ENCODE measurements around the gene RSBN1L.

The RSBN1L gene

GRCh38 chr7:77738871-77739270 is 42.6 kb downstream of the RSBN1L start:
- DNase-seq (ENCODE audit: low read depth), result peak; percentile 65
- no peak overlapping the region for H3K4me3 ChIP-seq (ENCODE audit: low read depth, low read length)
- no peak for TF ChIP-seq CTCF (conservative IDR thresholded peaks at IDR 0.05; ENCODE audit: low read depth, low read length)

- no peak for TF ChIP-seq CTCF (conservative IDR thresholded peaks at IDR 0.05; ENCODE audit: low read depth, low read length)
- DNase-seq (ENCODE audit: low read depth), result no peak
- no peak overlapping the region for H3K4me3 ChIP-seq (ENCODE audit: low read depth, low read length)
Measured at GRCh38 chr7:77740257-77740656, 44.0 kb downstream of the RSBN1L start.

- TF ChIP-seq CTCF (conservative IDR thresholded peaks at IDR 0.05; ENCODE audit: low read depth, low read length), result no peak
- no peak for DNase-seq (ENCODE audit: low read depth)
Measured at GRCh38 chr7:77743518-77743917, 47.3 kb downstream of the RSBN1L start.

GRCh38 chr7:77745746-77746145 is 49.5 kb downstream of the RSBN1L start:
- DNase-seq (ENCODE audit: low read depth), result no peak
- no peak overlapping the region for H3K4me3 ChIP-seq (ENCODE audit: low read depth, low read length)
- no peak for TF ChIP-seq CTCF (conservative IDR thresholded peaks at IDR 0.05; ENCODE audit: low read depth, low read length)

More at GRCh38 chr7:77743518-77743917, 47.3 kb downstream of the RSBN1L start:
- no peak overlapping the region for H3K4me3 ChIP-seq (ENCODE audit: low read depth, low read length)

DNA sequence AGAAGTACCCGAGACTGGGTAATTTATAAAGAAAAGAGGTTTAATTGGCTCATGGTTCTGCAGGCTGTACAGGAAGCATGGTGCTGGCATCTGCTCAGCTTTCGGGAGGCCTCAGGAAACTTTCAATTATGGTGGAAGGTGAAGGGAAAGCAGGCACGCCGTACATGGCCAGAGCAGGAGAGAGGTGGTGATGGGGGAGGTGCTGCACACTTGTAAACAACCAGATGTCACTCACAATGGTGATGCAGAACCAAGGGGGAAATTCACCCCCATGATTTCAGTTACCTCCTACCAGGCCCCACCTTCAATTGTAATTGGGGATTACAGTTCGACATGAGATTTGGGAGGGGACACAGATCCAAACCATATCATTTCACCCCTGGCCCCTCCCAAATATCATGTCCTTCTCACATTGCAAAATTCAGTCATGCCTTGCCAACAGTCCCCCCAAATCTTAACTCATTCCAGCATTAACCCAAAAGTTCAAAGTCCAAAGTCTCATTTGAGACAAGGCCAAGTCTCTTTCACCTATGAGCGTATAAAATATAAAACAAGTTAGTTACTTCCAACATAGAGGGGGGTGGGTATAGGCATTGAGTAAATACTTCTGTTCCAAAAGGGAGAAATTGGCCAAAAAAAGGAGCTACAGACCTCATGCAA is 50.0 kb downstream of the RSBN1L start:
- no peak for DNase-seq (ENCODE audit: low read depth)
- TF ChIP-seq CTCF (conservative IDR thresholded peaks at IDR 0.05; ENCODE audit: low read depth, low read length), result no peak
- no peak overlapping the region for H3K4me3 ChIP-seq (ENCODE audit: low read depth, low read length)

GRCh38 chr7:77746824-77747165 is 50.5 kb downstream of the RSBN1L start:
- TF ChIP-seq CTCF (conservative IDR thresholded peaks at IDR 0.05; ENCODE audit: low read depth, low read length), result no peak
- DNase-seq (ENCODE audit: low read depth), result no peak
- no peak overlapping the region for H3K4me3 ChIP-seq (ENCODE audit: low read depth, low read length)

- no peak for DNase-seq (ENCODE audit: low read depth)
- TF ChIP-seq CTCF (conservative IDR thresholded peaks at IDR 0.05; ENCODE audit: low read depth, low read length), result no peak
- no peak overlapping the region for H3K4me3 ChIP-seq (ENCODE audit: low read depth, low read length)
Measured at GRCh38 chr7:77747178-77747577, 50.9 kb downstream of the RSBN1L start.
